HCT116 (cell line): ENCODE measurements around the gene SEMA4B.

ENCODE experiments used
- EZH2 ChIP-seq: fragments of 200-600 bp; sonication (generic); IDR thresholded peaks from 2 replicates; pipeline ENCODE4 v1.6.1; 2017; ENCODE audit warnings: antibody characterized with exemption, mixed run types
- FOSL1 ChIP-seq: IDR thresholded peaks from 2 replicates; pipeline ENCODE4 v1.6.1; 2012; ENCODE audit warnings: low read depth
- JUND ChIP-seq: IDR thresholded peaks from 2 replicates; pipeline ENCODE4 v1.6.1; 2012
- POLR2A ChIP-seq: IDR thresholded peaks from 2 replicates; pipeline ENCODE4 v1.7.0; 2011; ENCODE audit warnings: borderline replicate concordance; ENCODE audit not compliant: insufficient read depth, insufficient read length; ENCODE audit errors: extremely low read depth
- RAD21 ChIP-seq: IDR thresholded peaks from 2 replicates; pipeline ENCODE4 v1.6.1; 2012; ENCODE audit warnings: low read depth, mild to moderate bottlenecking
- REST ChIP-seq: IDR thresholded peaks from 2 replicates; pipeline ENCODE4 v1.6.1; 2012; ENCODE audit warnings: low read depth
- SP1 ChIP-seq: IDR thresholded peaks from 2 replicates; pipeline ENCODE4 v1.6.1; 2012; ENCODE audit warnings: low read depth
- SRF ChIP-seq: IDR thresholded peaks from 2 replicates; pipeline ENCODE4 v1.6.1; 2012; ENCODE audit warnings: low read depth
- TF ChIP-seq, protein P1 (sequence below), 3 experiments: fragments of 200-600 bp in 1 of 3; sonication (generic) in 1 of 3; IDR thresholded peaks in 2 of 3; conservative IDR thresholded peaks in 1 of 3; 2 replicates each; pipeline ENCODE4 v1.5.1; 2012 to 2017; ENCODE audit warnings: low read depth in 2 of 3, low read length in 2 of 3, antibody characterized with exemption in 1 of 3, borderline replicate concordance in 1 of 3, control low read depth in 1 of 3, mild to moderate bottlenecking in 1 of 3, mixed read lengths in 1 of 3, mixed run types in 1 of 3, moderate library complexity in 1 of 3; ENCODE audit not compliant: insufficient read depth in 1 of 3
- TF ChIP-seq, protein P2 (sequence below): IDR thresholded peaks from 2 replicates; pipeline ENCODE4 v1.6.1; 2012

DNA sequence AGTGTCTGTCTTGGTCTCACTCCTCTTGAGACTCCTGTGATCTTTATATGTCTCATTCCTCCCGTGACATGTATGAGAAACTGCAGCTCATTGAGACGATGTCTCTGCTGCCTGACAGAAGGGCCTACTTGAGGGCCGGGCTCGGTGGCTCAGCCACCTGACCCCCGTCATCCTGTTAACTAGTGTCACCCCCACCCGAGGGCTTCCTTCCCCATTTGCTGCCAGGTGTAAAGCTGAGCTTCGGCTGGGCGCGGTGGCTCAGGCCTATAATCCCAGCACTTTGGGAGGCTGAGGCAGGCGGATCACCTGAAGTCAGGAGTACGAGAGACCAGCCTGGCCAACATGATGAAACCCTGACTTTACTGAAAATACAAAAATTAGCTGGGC lies 12.7 kb downstream of the SEMA4B start:
- TF ChIP-seq POLR2A (no peak), SRF (no peak), JUND (no peak), EZH2 (no peak), SP1 (no peak), RAD21 (no peak), FOSL1 (no peak), REST (no peak)
- TF ChIP-seq, protein P1, sequence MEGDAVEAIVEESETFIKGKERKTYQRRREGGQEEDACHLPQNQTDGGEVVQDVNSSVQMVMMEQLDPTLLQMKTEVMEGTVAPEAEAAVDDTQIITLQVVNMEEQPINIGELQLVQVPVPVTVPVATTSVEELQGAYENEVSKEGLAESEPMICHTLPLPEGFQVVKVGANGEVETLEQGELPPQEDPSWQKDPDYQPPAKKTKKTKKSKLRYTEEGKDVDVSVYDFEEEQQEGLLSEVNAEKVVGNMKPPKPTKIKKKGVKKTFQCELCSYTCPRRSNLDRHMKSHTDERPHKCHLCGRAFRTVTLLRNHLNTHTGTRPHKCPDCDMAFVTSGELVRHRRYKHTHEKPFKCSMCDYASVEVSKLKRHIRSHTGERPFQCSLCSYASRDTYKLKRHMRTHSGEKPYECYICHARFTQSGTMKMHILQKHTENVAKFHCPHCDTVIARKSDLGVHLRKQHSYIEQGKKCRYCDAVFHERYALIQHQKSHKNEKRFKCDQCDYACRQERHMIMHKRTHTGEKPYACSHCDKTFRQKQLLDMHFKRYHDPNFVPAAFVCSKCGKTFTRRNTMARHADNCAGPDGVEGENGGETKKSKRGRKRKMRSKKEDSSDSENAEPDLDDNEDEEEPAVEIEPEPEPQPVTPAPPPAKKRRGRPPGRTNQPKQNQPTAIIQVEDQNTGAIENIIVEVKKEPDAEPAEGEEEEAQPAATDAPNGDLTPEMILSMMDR (IDR thresholded peaks at IDR 0.05 in 2 of 3, conservative IDR thresholded peaks at IDR 0.05 in 1 of 3; ENCODE audit: borderline replicate concordance in 1 of 3, insufficient read depth in 1 of 3, low read depth in 2 of 3, low read length in 2 of 3) = no peak
- TF ChIP-seq, protein P2, sequence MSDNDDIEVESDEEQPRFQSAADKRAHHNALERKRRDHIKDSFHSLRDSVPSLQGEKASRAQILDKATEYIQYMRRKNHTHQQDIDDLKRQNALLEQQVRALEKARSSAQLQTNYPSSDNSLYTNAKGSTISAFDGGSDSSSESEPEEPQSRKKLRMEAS = no peak
